ENCODE results near the gene WDR33.

GRCh38 chr2:127685410-127686080, 125.4 kb downstream of the WDR33 start:
- TF ChIP-seq CTCF (IDR thresholded peaks at IDR 0.05): no peak
- TF ChIP-seq POLR2A (IDR thresholded peaks at IDR 0.05): no peak
- no peak for TF ChIP-seq POLR2AphosphoS5 (IDR thresholded peaks at IDR 0.05)
